ENCODE measurements around the gene KIAA2012.

Gene KIAA2012

GRCh38 chr2:202091476-202091875 lies 18.4 kb downstream of the KIAA2012 start:
- H3K4me3 ChIP-seq (ENCODE audit: low read depth, low read length) = no peak overlapping the region
- TF ChIP-seq MAX (IDR thresholded peaks at IDR 0.05; ENCODE audit: low read depth, low read length) (no peak; the same call in 1 of the 2 replicates), POLR2A (IDR thresholded peaks at IDR 0.05; ENCODE audit: extremely low read depth, insufficient read length) (no peak), CTCF (IDR thresholded peaks at IDR 0.05; ENCODE audit: low read depth, low read length) (no peak), MYC (IDR thresholded peaks at IDR 0.05; ENCODE audit: low read depth, low read length) (no peak)
- peak; percentile 52 for DNase-seq (ENCODE audit: low read depth)

DNA sequence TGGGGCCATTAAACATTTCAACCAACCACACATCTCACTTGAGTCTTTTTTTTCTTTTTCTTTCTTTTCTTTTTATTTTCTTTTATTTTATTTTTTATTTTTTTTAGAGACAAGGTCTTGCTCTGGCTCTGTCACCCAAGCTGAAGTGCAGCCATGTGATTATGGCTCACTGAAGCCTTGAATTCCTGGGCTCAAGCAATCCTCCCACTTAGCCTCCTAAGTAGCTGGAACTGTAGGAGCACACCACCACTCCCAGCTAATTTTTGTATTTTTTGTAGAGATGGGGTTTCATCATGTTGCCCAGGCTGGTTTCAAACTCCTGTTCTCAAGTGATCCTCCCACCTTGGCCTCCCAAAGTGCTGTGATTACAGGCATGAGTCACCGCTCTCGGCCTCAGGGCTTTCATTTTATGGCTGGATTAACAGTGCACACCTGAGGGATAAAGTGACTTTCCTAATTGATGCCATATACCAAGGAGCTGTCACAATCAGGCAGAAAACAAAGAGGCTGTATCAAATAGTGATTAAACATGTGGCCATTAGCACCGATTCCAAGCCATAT lies 21.5 kb downstream of the KIAA2012 start:
- no peak for TF ChIP-seq CTCF (IDR thresholded peaks at IDR 0.05; ENCODE audit: low read depth, low read length)
- TF ChIP-seq MAX (IDR thresholded peaks at IDR 0.05; ENCODE audit: low read depth, low read length) = no peak
- TF ChIP-seq MYC (IDR thresholded peaks at IDR 0.05; ENCODE audit: low read depth, low read length) = no peak
- TF ChIP-seq POLR2A (IDR thresholded peaks at IDR 0.05; ENCODE audit: extremely low read depth, insufficient read length) = no peak
- no peak for DNase-seq (ENCODE audit: low read depth)

DNA sequence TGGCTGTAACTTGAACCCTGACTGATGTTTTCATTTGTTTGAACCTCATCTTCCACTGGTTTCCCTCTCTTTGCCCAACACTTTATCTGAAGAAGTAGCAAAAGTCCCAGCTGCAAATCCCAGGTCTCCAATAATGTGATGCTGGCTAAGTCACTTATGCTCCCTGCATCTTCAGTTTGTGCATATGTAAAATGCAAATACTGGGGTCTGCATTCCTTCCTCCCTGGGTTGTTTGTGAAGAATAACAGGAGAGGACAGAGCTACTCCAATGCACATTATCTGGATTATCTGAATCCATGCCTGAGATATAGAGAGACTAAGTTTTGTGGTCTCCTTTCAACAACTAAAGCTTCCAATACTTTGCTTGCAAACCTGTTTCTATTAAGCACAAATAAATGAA lies 22.2 kb downstream of the KIAA2012 start:
- TF ChIP-seq MAX (IDR thresholded peaks at IDR 0.05; ENCODE audit: low read depth, low read length) (no peak), CTCF (IDR thresholded peaks at IDR 0.05; ENCODE audit: low read depth, low read length) (no peak), MYC (IDR thresholded peaks at IDR 0.05; ENCODE audit: low read depth, low read length) (no peak), POLR2A (IDR thresholded peaks at IDR 0.05; ENCODE audit: extremely low read depth, insufficient read length) (no peak)
- DNase-seq (ENCODE audit: low read depth) = no peak
- no peak overlapping the region for H3K4me3 ChIP-seq (ENCODE audit: low read depth, low read length)

More for the DNA sequence above, 21.5 kb downstream of the KIAA2012 start:
- no peak overlapping the region for H3K4me3 ChIP-seq (ENCODE audit: low read depth, low read length)

DNA sequence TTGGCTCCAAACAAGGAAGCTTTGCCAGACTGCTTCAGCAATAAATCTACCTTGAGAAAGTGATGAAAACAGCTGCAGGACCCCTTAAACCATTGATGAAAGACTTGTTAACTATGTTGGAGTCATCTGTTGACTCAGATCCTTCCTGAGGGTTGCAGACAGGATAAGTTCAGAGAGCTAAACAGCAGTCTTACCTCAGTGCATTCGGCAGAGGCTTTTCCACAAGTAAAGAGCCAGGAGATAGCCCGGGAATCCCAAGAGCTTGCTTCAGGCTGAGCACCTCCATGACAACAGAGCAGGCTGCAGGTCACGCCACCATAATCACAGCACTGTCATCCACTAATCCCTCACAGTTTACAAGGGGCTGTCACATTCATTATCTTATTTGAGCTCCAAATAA lies 23.7 kb downstream of the KIAA2012 start:
- TF ChIP-seq MYC (IDR thresholded peaks at IDR 0.05; ENCODE audit: low read depth, low read length) (no peak), POLR2A (IDR thresholded peaks at IDR 0.05; ENCODE audit: extremely low read depth, insufficient read length) (no peak), CTCF (IDR thresholded peaks at IDR 0.05; ENCODE audit: low read depth, low read length) (no peak), MAX (IDR thresholded peaks at IDR 0.05; ENCODE audit: low read depth, low read length) (no peak)
- no peak for DNase-seq (ENCODE audit: low read depth)

DNA sequence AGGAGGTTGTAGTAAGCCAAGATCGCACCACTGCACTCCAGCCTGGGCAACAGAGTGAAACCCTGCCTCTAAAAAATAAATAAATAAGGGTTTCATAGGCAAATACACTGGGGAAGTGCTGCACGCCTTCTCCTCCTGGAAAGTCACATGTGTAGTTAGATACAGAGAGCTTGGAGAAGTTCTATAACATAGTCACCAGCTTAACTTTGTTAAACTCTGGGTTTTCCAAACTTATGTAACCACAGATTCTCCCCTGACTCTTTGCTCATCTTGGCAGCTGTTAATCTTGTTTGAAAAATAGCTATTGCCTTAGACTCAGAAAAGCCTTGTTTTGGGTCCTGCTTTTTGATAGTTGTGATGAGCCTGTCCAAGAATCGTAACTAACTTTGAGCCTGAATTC lies 25.2 kb downstream of the KIAA2012 start:
- TF ChIP-seq MYC (IDR thresholded peaks at IDR 0.05; ENCODE audit: low read depth, low read length) (no peak), CTCF (IDR thresholded peaks at IDR 0.05; ENCODE audit: low read depth, low read length) (no peak), POLR2A (IDR thresholded peaks at IDR 0.05; ENCODE audit: extremely low read depth, insufficient read length) (no peak), MAX (IDR thresholded peaks at IDR 0.05; ENCODE audit: low read depth, low read length) (no peak)
- no peak for DNase-seq (ENCODE audit: low read depth)
- no peak overlapping the region for H3K4me3 ChIP-seq (ENCODE audit: low read depth, low read length)

More for the DNA sequence above, 23.7 kb downstream of the KIAA2012 start:
- no peak overlapping the region for H3K4me3 ChIP-seq (ENCODE audit: low read depth, low read length)

All from NB4 (cell line).